GM21515 (cell line): Measurements from ENCODE around the gene PNMT.

Source experiments
- ATAC-seq: cut with Tn5 transposase; IDR thresholded peaks from one replicate; pipeline ENCODE4 v1.9.1; 2021; ENCODE audit not compliant: unreplicated experiment

Gene PNMT

GRCh38 chr17:39666601-39667261, 1.5 kb upstream of the PNMT start:
- no peak for ATAC-seq

DNA sequence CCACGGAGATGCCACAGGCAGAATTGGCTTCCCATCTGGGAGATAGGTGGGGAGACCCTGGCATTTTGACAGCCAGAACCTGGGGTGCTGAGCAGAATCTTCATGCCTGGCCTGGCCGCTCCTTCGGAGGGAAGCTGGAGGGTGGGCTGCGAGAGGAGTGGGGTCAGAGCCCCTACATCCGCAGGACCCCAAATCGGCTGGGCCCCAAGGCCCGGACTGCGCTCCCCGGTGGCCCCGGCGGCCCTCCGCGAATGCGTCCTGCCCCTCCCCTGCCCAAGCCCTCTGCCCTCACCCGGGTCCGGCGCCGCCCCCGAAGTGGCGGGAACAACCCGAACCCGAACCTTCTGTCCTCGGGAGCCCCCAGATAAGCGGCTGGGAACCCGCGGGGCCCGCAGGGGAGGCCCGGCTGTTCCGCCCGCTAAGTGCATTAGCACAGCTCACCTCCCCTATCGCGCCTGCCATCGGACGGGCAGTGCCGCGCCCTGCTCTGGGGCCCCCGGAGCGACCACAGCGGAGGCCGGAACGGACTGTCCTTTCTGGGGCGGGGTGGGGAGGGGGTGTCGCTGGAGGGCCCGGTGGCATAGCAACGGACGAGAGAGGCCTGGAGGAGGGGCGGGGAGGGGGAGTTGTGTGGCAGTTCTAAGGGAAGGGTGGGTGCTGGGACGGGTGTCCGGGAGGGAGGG, 850 bp upstream of the PNMT start:
- no peak for ATAC-seq

GRCh38 chr17:39669897-39670735, 1.9 kb downstream of the PNMT start:
- no peak for ATAC-seq

GRCh38 chr17:39670746-39671145, 2.5 kb downstream of the PNMT start:
- no peak for ATAC-seq

- no peak for ATAC-seq
Observed at GRCh38 chr17:39671651-39672521, 3.6 kb downstream of the PNMT start.

GRCh38 chr17:39672522-39673334, 4.5 kb downstream of the PNMT start:
- no peak for ATAC-seq

DNA sequence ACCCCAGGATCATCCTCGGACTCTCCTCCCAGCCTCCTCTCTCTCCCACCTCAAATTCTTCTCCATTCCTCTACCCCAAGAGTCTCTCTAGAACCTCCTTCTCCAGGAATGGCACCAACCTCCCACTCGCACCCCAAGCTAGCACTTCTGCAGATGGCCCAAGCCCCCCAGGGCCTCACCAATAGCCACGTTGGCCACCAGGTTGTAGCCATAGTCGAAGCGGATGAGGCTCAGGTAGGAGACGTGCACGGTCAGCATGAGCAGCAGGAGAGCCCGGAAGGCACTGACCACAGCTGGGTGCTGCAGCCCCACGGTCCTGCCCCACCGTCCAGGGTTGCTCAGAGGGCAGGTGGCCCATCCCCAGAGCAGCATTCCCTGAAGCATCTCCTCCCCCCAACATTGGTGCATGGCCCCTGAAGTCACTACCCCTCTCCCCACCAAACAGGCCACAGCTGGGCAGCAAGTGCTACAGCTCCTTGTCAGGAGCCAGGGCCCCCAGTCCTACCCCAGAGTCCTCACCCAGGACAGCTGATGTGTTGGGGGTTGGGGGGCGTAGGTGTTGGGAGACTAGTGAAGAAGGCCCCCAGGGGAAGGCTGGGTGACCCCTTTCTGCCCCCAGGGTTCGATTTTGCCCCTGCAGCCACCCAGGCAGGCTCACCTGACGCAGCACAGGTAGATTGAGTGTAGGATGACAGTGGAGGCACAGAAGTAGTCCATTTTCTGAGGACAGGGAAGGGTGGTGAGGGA, 5.3 kb downstream of the PNMT start:
- no peak for ATAC-seq

DNA sequence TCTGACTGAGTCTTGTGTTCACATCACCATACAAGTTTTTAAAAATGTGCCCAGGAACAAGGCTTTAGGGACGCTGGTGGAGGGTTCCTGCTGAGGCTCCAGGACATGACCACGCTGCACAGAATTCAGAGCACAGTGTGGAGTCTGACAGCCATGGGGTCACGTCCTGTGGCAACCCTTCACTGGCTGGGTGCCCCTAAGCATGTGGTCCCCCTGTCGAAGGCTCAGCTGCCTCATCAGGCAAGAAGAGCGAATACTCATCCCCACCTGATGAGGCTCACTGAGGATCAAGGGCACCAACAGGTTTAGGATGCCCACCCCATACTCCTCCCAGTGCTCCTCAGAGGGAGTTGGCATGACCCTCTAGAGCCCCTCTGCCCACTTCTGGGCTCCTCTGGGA, 5.9 kb downstream of the PNMT start:
- no peak for ATAC-seq

DNA sequence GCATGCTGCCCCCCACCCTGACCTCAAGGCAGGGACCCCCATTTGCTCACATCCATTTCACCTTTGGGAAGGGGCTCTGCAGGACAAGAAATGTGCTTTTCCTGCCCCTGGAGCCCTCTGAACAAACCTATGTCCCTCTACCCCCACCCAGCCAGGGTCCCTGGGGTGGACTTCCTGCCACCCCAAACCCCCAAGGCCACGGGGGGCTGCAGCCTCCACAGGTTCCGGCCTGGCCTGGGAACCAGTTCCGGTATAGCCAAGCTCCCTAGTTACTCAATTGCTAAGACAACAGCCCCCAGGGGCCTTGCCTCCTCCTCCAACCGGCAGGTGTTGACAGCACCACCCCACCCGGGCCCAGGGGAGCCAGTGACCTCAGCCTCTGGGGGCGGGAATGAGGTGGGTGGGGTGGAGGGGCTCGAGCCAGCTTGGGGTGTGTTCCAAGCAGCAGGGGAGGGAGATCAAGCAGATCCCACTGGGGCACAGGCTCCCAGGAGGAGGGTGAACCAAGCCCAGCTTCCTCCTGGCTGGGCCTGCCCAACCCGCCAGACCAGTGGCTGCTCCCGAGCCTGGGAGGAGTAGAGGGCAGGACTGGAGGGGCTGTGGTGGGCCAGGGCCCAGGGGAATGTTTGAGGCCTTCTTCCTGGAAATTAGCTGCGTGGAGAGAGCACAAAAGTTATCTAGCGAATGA, 6.6 kb downstream of the PNMT start:
- ATAC-seq: no peak

DNA sequence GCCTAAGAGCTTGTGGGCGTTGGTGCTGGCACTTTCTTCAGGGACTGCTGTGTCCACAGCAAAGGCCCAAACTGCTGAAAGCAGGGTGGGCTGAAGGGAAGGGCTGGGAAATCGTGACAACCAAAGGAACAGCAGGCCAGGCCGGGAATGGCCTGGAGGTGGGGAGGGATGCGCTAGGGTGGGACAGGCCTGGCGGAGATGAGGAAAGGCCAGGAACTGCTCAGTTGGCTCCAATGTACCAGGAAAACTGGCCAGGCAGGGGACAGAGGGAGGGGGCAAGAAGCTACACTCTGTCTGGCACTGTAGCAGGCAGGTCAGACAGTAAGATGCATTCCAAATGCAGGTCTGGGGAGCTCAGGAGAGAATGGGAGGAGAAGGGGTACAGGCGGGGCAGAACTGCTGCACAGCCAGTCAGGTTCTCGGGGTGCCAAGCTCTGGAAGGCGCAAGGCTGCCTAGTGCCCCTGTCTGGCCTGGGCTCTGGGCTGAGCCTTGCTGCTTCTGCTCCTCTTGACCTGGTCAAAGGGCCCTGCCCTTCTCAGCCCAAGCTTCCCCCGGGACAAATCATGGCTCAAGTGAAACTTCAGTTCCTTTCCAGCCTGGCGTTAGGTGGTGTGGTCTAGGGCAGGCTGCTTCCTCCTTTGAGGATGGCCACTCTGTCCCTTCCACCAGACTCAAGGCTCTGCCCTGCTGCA, 7.3 kb downstream of the PNMT start:
- no peak for ATAC-seq

- ATAC-seq: no peak
Observed at GRCh38 chr17:39676198-39676819, 8.1 kb downstream of the PNMT start.

GRCh38 chr17:39677072-39677471, 8.8 kb downstream of the PNMT start:
- ATAC-seq: no peak

DNA sequence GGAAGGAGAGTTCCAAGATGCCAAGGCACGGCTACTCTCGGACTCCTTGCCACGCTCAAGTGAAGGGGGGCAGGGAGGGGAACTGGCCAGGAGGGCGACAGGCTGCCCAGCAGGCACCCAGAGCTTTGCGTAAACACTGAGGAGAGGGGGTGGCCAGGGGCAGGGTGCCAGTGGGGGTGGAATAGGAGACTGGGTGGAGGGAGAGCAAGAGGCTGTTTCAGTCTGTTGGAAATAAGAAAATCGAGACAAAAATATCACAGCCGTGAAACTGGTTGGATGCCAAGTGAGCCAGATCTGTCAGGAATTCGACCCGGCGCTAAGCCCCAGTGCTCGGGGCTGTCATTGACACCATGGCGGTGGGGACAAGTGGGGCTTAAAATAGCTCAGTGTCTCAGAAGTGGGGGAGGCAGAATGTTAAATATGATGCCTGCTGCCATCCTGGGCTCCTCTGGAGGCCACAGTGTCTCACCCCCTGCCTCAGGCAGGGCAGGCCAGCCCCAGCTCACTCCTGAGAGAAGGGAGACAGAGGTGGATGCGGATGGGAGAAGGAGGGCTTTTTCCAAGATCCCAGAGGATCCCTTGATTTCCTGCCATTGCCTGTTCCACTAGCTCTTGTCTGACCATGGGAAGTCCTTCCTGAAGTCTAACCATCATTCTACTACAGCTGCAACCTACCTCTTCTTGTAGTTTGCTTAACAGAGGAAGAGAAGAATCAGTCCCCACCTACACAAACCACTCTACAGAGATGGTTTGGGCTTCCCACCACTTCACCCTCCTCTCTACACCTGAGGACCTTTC, 9.5 kb downstream of the PNMT start:
- ATAC-seq: no peak

GRCh38 chr17:39678340-39679116, 10.3 kb downstream of the PNMT start:
- ATAC-seq: no peak

- no peak for ATAC-seq
Observed at GRCh38 chr17:39679521-39680192, 11.4 kb downstream of the PNMT start.
